Panc1 (cell line): ENCODE measurements around the gene FBXO15.

Source experiments
- CTCF ChIP-seq: fragments of 450-650 bp; IDR thresholded peaks from 2 replicates; pipeline ENCODE4 v1.5.1; 2017; ENCODE audit warnings: mild to moderate bottlenecking
- REST ChIP-seq, 2 experiments: IDR thresholded peaks; 2 replicates each; pipeline ENCODE4 v1.6.1; 2011 to 2012; ENCODE audit warnings: low read depth in 2 of 2, control low read depth in 1 of 2, low read length in 1 of 2, mild to moderate bottlenecking in 1 of 2, moderate library complexity in 1 of 2; ENCODE audit not compliant: insufficient read depth in 1 of 2

GRCh38 chr18:74139411-74139810, 8.2 kb downstream of the FBXO15 start:
- TF ChIP-seq CTCF (no peak), REST (IDR thresholded peaks at IDR 0.05; ENCODE audit: insufficient read depth in 1 of 2, low read depth in 2 of 2, low read length in 1 of 2) (no peak)
